GM21576 (cell line): Measurements from ENCODE around the gene LIPH.
"Not testable (repeated sequence)": the region's sequence is repeated elsewhere in the genome, so short reads cannot be mapped to it uniquely, and the experiment has no call there.

Source experiments
- ATAC-seq: cut with Tn5 transposase; IDR thresholded peaks from one replicate; pipeline ENCODE4 v1.9.1; 2021; ENCODE audit warnings: mild to moderate bottlenecking, moderate library complexity; ENCODE audit not compliant: unreplicated experiment

The LIPH gene

GRCh38 chr3:185489462-185489861 is 62.9 kb downstream of the LIPH start:
- ATAC-seq: no peak

GRCh38 chr3:185488465-185488864 is 63.9 kb downstream of the LIPH start:
- ATAC-seq: no peak

- ATAC-seq: no peak
Observed at GRCh38 chr3:185486394-185486793, 66.0 kb downstream of the LIPH start.

GRCh38 chr3:185484296-185484695 is 68.1 kb downstream of the LIPH start:
- ATAC-seq: no peak

- ATAC-seq: no peak
Observed at GRCh38 chr3:185479373-185479945, 72.9 kb downstream of the LIPH start.

- ATAC-seq: no peak
Observed at GRCh38 chr3:185477316-185477715, 75.1 kb downstream of the LIPH start.

GRCh38 chr3:185474922-185475321 is 77.5 kb downstream of the LIPH start:
- ATAC-seq: not testable (repeated sequence)

- no peak for ATAC-seq
Observed at GRCh38 chr3:185473290-185473815, 79.0 kb downstream of the LIPH start.

- no peak for ATAC-seq
Observed at GRCh38 chr3:185470323-185470722, 82.1 kb downstream of the LIPH start.

- ATAC-seq: no peak
Observed at GRCh38 chr3:185469542-185469941, 82.8 kb downstream of the LIPH start.

GRCh38 chr3:185466123-185466522 is 86.3 kb downstream of the LIPH start:
- not testable (repeated sequence) for ATAC-seq

- no peak for ATAC-seq
Observed at GRCh38 chr3:185465471-185465870, 86.9 kb downstream of the LIPH start.

GRCh38 chr3:185460719-185461350 is 91.6 kb downstream of the LIPH start:
- no peak for ATAC-seq

GRCh38 chr3:185460309-185460708 is 92.1 kb downstream of the LIPH start:
- no peak for ATAC-seq

- no peak for ATAC-seq
Observed at GRCh38 chr3:185457376-185457775, 95.0 kb downstream of the LIPH start.
